Neural progenitor cell (in vitro differentiated cells): ENCODE results near the gene PCDHB6. TPM values are rescaled to one million over a fixed set of nuclear protein-coding genes. Genes with fewer than 3 reads are reported as not detected.

Experiments
- DNase-seq: peaks from one replicate; pipeline ENCODE4 v3.0.0-alpha.2; 2016; ENCODE audit warnings: low spot score
- H2AFZ ChIP-seq: fragments of 200-600 bp; sonication (generic); replicated peaks from 2 replicates; pipeline ENCODE4 v1.6.1; 2016; ENCODE audit warnings: antibody characterized with exemption
- H3F3A ChIP-seq: fragments of 200-600 bp; sonication (generic); 2 replicates; pipeline ENCODE4 v1.6.1; 2016; ENCODE audit warnings: antibody characterized with exemption, low read depth
- H3K27ac ChIP-seq: fragments of 200-600 bp; sonication (generic); 2 replicates; pipeline ENCODE4 v1.5.1; 2016; ENCODE audit warnings: mild to moderate bottlenecking
- H3K27me3 ChIP-seq: fragments of 200-600 bp; sonication (generic); 2 replicates; pipeline ENCODE4 v1.6.1; 2016; ENCODE audit warnings: mild to moderate bottlenecking, moderate library complexity
- H3K36me3 ChIP-seq: fragments of 200-600 bp; sonication (generic); 2 replicates; pipeline ENCODE4 v1.5.1; 2016
- H3K4me1 ChIP-seq: fragments of 200-600 bp; sonication (generic); 2 replicates; pipeline ENCODE4 v1.6.1; 2016; ENCODE audit warnings: mixed run types
- H3K4me2 ChIP-seq: fragments of 200-600 bp; sonication (generic); 2 replicates; pipeline ENCODE4 v1.6.1; 2016
- H3K4me3 ChIP-seq: fragments of 200-600 bp; sonication (generic); 2 replicates; pipeline ENCODE4 v1.5.1; 2016
- H3K79me2 ChIP-seq: fragments of 200-600 bp; sonication (generic); 2 replicates; pipeline ENCODE4 v1.6.1; 2016; ENCODE audit warnings: low read depth
- H3K9ac ChIP-seq: fragments of 200-600 bp; sonication (generic); 2 replicates; pipeline ENCODE4 v1.6.1; 2016
- H3K9me3 ChIP-seq: fragments of 200-600 bp; sonication (generic); 2 replicates; pipeline ENCODE4 v1.5.1; 2016; ENCODE audit warnings: low read depth
- H4K20me1 ChIP-seq: fragments of 200-600 bp; sonication (generic); 2 replicates; pipeline ENCODE4 v1.6.1; 2016; ENCODE audit warnings: low read depth
- H3K27ac Mint-ChIP-seq: 3 replicates; pipeline ENCODE4 v1.8.0; 2021; ENCODE audit warnings: mixed read lengths
- H3K27me3 Mint-ChIP-seq: 2 replicates; pipeline ENCODE4 v1.8.0; 2022; ENCODE audit warnings: low read depth, mild to moderate bottlenecking, inconsistent platforms, moderate library complexity, mixed read lengths; ENCODE audit not compliant: insufficient read depth
- H3K36me3 Mint-ChIP-seq: 3 replicates; pipeline ENCODE4 v1.8.0; 2021; ENCODE audit warnings: mixed read lengths
- H3K4me1 Mint-ChIP-seq: 3 replicates; pipeline ENCODE4 v1.8.0; 2021; ENCODE audit warnings: mixed read lengths
- H3K4me3 Mint-ChIP-seq: 3 replicates; pipeline ENCODE4 v1.8.0; 2021; ENCODE audit warnings: mild to moderate bottlenecking, moderate library complexity, mixed read lengths
- H3K9me3 Mint-ChIP-seq: 3 replicates; pipeline ENCODE4 v1.8.0; 2020; ENCODE audit warnings: mixed read lengths
- CTCF ChIP-seq: fragments of 200-600 bp; sonication (generic); IDR thresholded peaks from 2 replicates; pipeline ENCODE4 v1.5.1; 2017; ENCODE audit warnings: antibody characterized with exemption, mild to moderate bottlenecking
- EZH2 ChIP-seq: fragments of 200-600 bp; sonication (generic); IDR thresholded peaks from 2 replicates; pipeline ENCODE4 v1.6.1; 2017; ENCODE audit warnings: antibody characterized with exemption, mild to moderate bottlenecking, moderate library complexity
- EZH2phosphoT487 ChIP-seq: fragments of 200-600 bp; sonication (generic); IDR thresholded peaks from 2 replicates; pipeline ENCODE4 v1.6.1; 2017; ENCODE audit warnings: antibody characterized with exemption
- total RNA-seq: library from RNA; depleted of rRNA; stranded (reverse); fragments of >200 nt; gene quantifications from 2 replicates; pipeline ENCODE4 v1.2.3, GENCODE V29; 2015; ENCODE audit warnings: low replicate concordance

PCDHB6 gene
- total RNA-seq, 1 donor from 2014 or later: 1.5 TPM

DNA sequence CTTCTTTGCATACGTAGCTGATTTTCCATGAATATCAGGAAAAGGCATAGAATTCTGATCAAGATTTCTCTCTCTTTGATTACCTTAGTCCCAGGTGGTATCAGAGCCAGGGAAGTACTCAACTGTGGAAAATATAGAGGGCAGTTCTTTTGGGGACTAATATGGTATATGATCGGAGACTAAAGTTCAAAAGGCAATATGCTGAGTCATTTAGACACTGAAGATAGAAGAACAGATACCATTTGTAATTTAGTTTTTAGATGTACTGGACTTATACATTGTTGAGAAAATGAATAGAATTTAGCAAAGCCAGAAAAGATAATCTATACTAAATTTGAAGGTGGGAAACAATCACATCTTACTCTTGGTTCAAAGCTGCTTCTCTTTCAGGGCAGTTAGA, 44.5 kb upstream of the PCDHB6 start:
- Mint-ChIP-seq H3K9me3 (peaks cover 50% of the 10 kb centered on the region), H3K4me3 (no peak overlapping the region), H3K36me3 (peaks cover 28% of the 10 kb centered on the region), H3K4me1 (no peaks in the 10 kb centered on the region), H3K27me3 (peaks cover 2% of the 10 kb centered on the region), H3K27ac (no peak overlapping the region)
- Histone ChIP-seq H4K20me1 (no peaks in the 10 kb centered on the region), H3K36me3 (peaks cover 23% of the 10 kb centered on the region), H3K9me3 (peaks cover 22% of the 10 kb centered on the region), H3K27me3 (no peaks in the 10 kb centered on the region), H3K4me2 (no peak overlapping the region), H3K9ac (no peak overlapping the region), H3K79me2 (peaks cover 22% of the 10 kb centered on the region), H2AFZ (no peak overlapping the region), H3F3A (peaks cover 9% of the 10 kb centered on the region), H3K27ac (no peak overlapping the region), H3K4me1 (no peaks in the 10 kb centered on the region), H3K4me3 (no peak overlapping the region)
- no peak for TF ChIP-seq EZH2phosphoT487
- TF ChIP-seq EZH2: no peak
- TF ChIP-seq CTCF: no peak
- no peak for DNase-seq

- H3K9ac ChIP-seq: no peak overlapping the region
- Mint-ChIP-seq H3K36me3 (peaks cover 11% of the 10 kb centered on the region), H3K4me3 (no peak overlapping the region), H3K27ac (no peak overlapping the region), H3K27me3 (peaks cover 4% of the 10 kb centered on the region), H3K9me3 (peaks cover 46% of the 10 kb centered on the region), H3K4me1 (no peaks in the 10 kb centered on the region)
- H3F3A ChIP-seq: no peaks in the 10 kb centered on the region
- H3K36me3 ChIP-seq: peaks cover 21% of the 10 kb centered on the region
- H3K4me1 ChIP-seq: no peaks in the 10 kb centered on the region
- H3K4me2 ChIP-seq: no peak overlapping the region
- peaks cover 24% of the 10 kb centered on the region for H3K9me3 ChIP-seq
- no peak overlapping the region for H2AFZ ChIP-seq
- DNase-seq: no peak
- TF ChIP-seq CTCF (no peak), EZH2phosphoT487 (no peak), EZH2 (no peak)
- H3K27ac ChIP-seq: no peak overlapping the region
- H3K4me3 ChIP-seq: no peak overlapping the region
- no peaks in the 10 kb centered on the region for H4K20me1 ChIP-seq
- no peaks in the 10 kb centered on the region for H3K79me2 ChIP-seq
- no peaks in the 10 kb centered on the region for H3K27me3 ChIP-seq
Observed at GRCh38 chr5:141119250-141119649, 30.6 kb upstream of the PCDHB6 start.

- Histone ChIP-seq H3K4me3 (no peak within 1 kb of the TSS), H3K9me3 (peaks cover 5% of the 10 kb centered on the region), H3K4me2 (no peak within 1 kb of the TSS), H3K79me2 (no peaks in the 10 kb centered on the region), H4K20me1 (no peaks in the 10 kb centered on the region), H3K4me1 (no peaks in the 10 kb centered on the region), H2AFZ (no peak within 1 kb of the TSS), H3K27me3 (no peaks in the 10 kb centered on the region), H3K27ac (no peak within 1 kb of the TSS), H3F3A (no peaks in the 10 kb centered on the region), H3K36me3 (peaks cover 7% of the 10 kb centered on the region), H3K9ac (no peak within 1 kb of the TSS)
- DNase-seq: peak; percentile 25
- Mint-ChIP-seq H3K27ac (no peak within 1 kb of the TSS), H3K9me3 (peaks cover 32% of the 10 kb centered on the region), H3K4me3 (no peak within 1 kb of the TSS), H3K27me3 (peaks cover 4% of the 10 kb centered on the region), H3K36me3 (peaks cover 13% of the 10 kb centered on the region), H3K4me1 (no peaks in the 10 kb centered on the region)
- no peak for TF ChIP-seq EZH2
- TF ChIP-seq CTCF: peak; percentile 44
- TF ChIP-seq EZH2phosphoT487: no peak
Observed at GRCh38 chr5:141121563-141121962, 28.3 kb upstream of the PCDHB6 start, which contains the start of gene PCDHB4. TSS of gene PCDHB4 (plus strand) at chr5:141121818. CDS start at chr5:141121999, 181 bp downstream.
